ENCODE data around the gene ABCC3.
"Not testable (repeated sequence)": the region's sequence is repeated elsewhere in the genome, so short reads cannot be mapped to it uniquely, and the experiment has no call there.

ABCC3 gene

GRCh38 chr17:50668025-50668837 lies 33.5 kb downstream of the ABCC3 start:
- no peak for DNase-seq

- DNase-seq: no peak
Observed at GRCh38 chr17:50668838-50669581, 34.3 kb downstream of the ABCC3 start.

GRCh38 chr17:50672071-50672470 lies 37.4 kb downstream of the ABCC3 start:
- no peak for DNase-seq

- DNase-seq: no peak
Observed at GRCh38 chr17:50672831-50673551, 38.3 kb downstream of the ABCC3 start.

- no peak for DNase-seq
Observed at GRCh38 chr17:50675190-50675589, 40.5 kb downstream of the ABCC3 start.

- DNase-seq: no peak
Observed at GRCh38 chr17:50675627-50676026, 40.9 kb downstream of the ABCC3 start.

GRCh38 chr17:50676065-50676975 lies 41.6 kb downstream of the ABCC3 start:
- DNase-seq: no peak

GRCh38 chr17:50677851-50678375 lies 43.2 kb downstream of the ABCC3 start:
- no peak for DNase-seq

GRCh38 chr17:50679008-50679544 lies 44.4 kb downstream of the ABCC3 start:
- no peak for DNase-seq

GRCh38 chr17:50680126-50680525 lies 45.4 kb downstream of the ABCC3 start:
- no peak for DNase-seq

GRCh38 chr17:50680543-50681262 lies 46.0 kb downstream of the ABCC3 start:
- DNase-seq: not testable (repeated sequence)

- DNase-seq: peak; percentile 14
Observed at GRCh38 chr17:50681263-50682200, 46.9 kb downstream of the ABCC3 start.

GRCh38 chr17:50682441-50682840 lies 47.8 kb downstream of the ABCC3 start:
- no peak for DNase-seq

GRCh38 chr17:50682938-50683337 lies 48.3 kb downstream of the ABCC3 start:
- no peak for DNase-seq

- no peak for DNase-seq
Observed at GRCh38 chr17:50683434-50684287, 49.0 kb downstream of the ABCC3 start.

- no peak for DNase-seq
Observed at GRCh38 chr17:50684288-50684611, 49.6 kb downstream of the ABCC3 start.

GRCh38 chr17:50684612-50685333 lies 50.1 kb downstream of the ABCC3 start:
- no peak for DNase-seq

- no peak for DNase-seq
Observed at GRCh38 chr17:50685334-50685665, 50.6 kb downstream of the ABCC3 start.

Data from NCI-H1436 treated with DMSO at 0.1 percent for 48 hours (cell line).